PC-3 (cell line): ENCODE data around the gene ANKRD30B.
"Not testable (repeated sequence)": the region's sequence is repeated elsewhere in the genome, so short reads cannot be mapped to it uniquely, and the experiment has no call there.

Experiments used
- CTCF ChIP-seq: fragments of 300-600 bp; sonication (generic); conservative IDR thresholded peaks from 2 replicates; pipeline ENCODE4 v1.5.1; 2017; ENCODE audit warnings: antibody characterized with exemption, low read depth, mild to moderate bottlenecking, low read length
- EZH2phosphoT487 ChIP-seq: fragments of 300-600 bp; sonication (generic); IDR thresholded peaks from 2 replicates; pipeline ENCODE4 v1.6.1; 2018; ENCODE audit warnings: mild to moderate bottlenecking, antibody characterized with exemption, low read length, borderline replicate concordance

GRCh38 chr18:14796876-14797275 is 48.9 kb downstream of the ANKRD30B start:
- TF ChIP-seq CTCF, EZH2phosphoT487: not testable (repeated sequence)
